B cell (primary cell): ENCODE measurements around the gene AP3B2.

Experiments
- EZH2 ChIP-seq: IDR thresholded peaks from 2 replicates; pipeline ENCODE4 v1.6.1; 2012; ENCODE audit warnings: borderline replicate concordance, low read depth, mild to moderate bottlenecking, moderate library complexity, low read length; ENCODE audit not compliant: insufficient read depth, poor library complexity, severe bottlenecking
- TF ChIP-seq, protein P1 (sequence below): fragments of 200-600 bp; IDR thresholded peaks from one replicate; pipeline ENCODE4 v1.8.0; 2022; ENCODE audit warnings: antibody characterized with exemption, mild to moderate bottlenecking

DNA sequence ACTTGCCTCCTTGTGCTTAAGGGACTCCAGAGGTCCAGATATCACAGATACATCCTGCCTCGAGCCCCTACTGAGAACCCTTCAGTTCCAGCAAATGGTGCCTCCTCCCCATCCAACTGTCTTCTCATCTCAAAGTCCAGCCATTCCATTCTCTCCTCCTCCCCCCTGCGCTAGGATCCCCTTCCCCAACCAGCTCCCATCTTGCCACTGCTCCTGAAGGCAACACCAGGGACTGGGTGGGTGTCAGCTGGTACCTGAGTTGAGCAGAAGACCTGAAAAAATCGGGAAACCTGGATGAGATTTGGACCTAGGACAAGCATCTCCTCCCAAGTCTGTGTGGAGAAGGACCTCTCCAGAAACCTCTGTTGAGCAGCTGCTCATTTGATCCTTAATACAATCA lies 2.4 kb upstream of the AP3B2 start:
- TF ChIP-seq, protein P1, sequence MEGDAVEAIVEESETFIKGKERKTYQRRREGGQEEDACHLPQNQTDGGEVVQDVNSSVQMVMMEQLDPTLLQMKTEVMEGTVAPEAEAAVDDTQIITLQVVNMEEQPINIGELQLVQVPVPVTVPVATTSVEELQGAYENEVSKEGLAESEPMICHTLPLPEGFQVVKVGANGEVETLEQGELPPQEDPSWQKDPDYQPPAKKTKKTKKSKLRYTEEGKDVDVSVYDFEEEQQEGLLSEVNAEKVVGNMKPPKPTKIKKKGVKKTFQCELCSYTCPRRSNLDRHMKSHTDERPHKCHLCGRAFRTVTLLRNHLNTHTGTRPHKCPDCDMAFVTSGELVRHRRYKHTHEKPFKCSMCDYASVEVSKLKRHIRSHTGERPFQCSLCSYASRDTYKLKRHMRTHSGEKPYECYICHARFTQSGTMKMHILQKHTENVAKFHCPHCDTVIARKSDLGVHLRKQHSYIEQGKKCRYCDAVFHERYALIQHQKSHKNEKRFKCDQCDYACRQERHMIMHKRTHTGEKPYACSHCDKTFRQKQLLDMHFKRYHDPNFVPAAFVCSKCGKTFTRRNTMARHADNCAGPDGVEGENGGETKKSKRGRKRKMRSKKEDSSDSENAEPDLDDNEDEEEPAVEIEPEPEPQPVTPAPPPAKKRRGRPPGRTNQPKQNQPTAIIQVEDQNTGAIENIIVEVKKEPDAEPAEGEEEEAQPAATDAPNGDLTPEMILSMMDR = no peak
- no peak for TF ChIP-seq EZH2
